SU-DHL-6 (cell line): Measurements from ENCODE around the gene MTFR1L.

ENCODE experiments used
- H2AFZ ChIP-seq: fragments of 200-600 bp; sonication (generic); 2 replicates; pipeline ENCODE4 v1.6.1; 2014; ENCODE audit warnings: low read depth, mild to moderate bottlenecking, moderate library complexity, mixed read lengths, antibody characterized with exemption, low read length; ENCODE audit not compliant: severe bottlenecking
- H3F3A ChIP-seq: fragments of 200-600 bp; shearing (Covaris generic); 2 replicates; pipeline ENCODE4 v1.6.0; 2016; ENCODE audit warnings: antibody characterized with exemption, mild to moderate bottlenecking; ENCODE audit not compliant: insufficient read depth
- H3K27ac ChIP-seq: fragments of 200-600 bp; sonication (generic); 2 replicates; pipeline ENCODE4 v1.5.1; 2016; ENCODE audit warnings: low read depth, mild to moderate bottlenecking, low read length, moderate library complexity, mixed read lengths
- H3K27me3 ChIP-seq: fragments of 200-600 bp; sonication (generic), shearing (Covaris generic); 2 replicates; pipeline ENCODE4 v1.6.0; 2014; ENCODE audit warnings: mild to moderate bottlenecking, low read length
- H3K36me3 ChIP-seq: fragments of 200-600 bp; sonication (generic); 2 replicates; pipeline ENCODE4 v1.6.1; 2014; ENCODE audit warnings: mild to moderate bottlenecking, low read length, mixed read lengths
- H3K4me2 ChIP-seq: fragments of 300-600, 200-600 bp; shearing (Covaris generic), sonication (generic); 2 replicates; pipeline ENCODE4 v1.6.0; 2014; ENCODE audit warnings: low read length, low read depth, mild to moderate bottlenecking; ENCODE audit not compliant: poor library complexity, severe bottlenecking
- H3K4me3 ChIP-seq: fragments of 200-600 bp; sonication (generic); 2 replicates; pipeline ENCODE4 v1.5.1; 2014; ENCODE audit warnings: antibody characterized with exemption, low read length, mild to moderate bottlenecking, mixed read lengths; ENCODE audit not compliant: insufficient read depth, poor library complexity, severe bottlenecking
- H3K79me2 ChIP-seq: fragments of 200-600 bp; sonication (generic); 2 replicates; pipeline ENCODE4 v1.6.1; 2014; ENCODE audit warnings: mild to moderate bottlenecking, low read length, moderate library complexity; ENCODE audit not compliant: insufficient read depth
- H3K9ac ChIP-seq: fragments of 200-600 bp; sonication (generic); 2 replicates; pipeline ENCODE4 v1.7.0; 2014; ENCODE audit warnings: mild to moderate bottlenecking, low read length
- H3K9me2 ChIP-seq: fragments of 200-600 bp; sonication (generic); replicated peaks from 2 replicates; pipeline ENCODE4 v1.6.1; 2014; ENCODE audit warnings: low read length; ENCODE audit not compliant: insufficient read depth
- H3K9me3 ChIP-seq: fragments of 200-600 bp; sonication (generic); 2 replicates; pipeline ENCODE4 v1.6.1; 2014; ENCODE audit warnings: low read length, mixed read lengths; ENCODE audit not compliant: insufficient read depth
- H4K20me1 ChIP-seq: fragments of 200-600 bp; sonication (generic); 2 replicates; pipeline ENCODE4 v1.6.1; 2014; ENCODE audit warnings: low read depth, mild to moderate bottlenecking, antibody characterized with exemption, low read length, moderate library complexity, mixed read lengths
- EZH2phosphoT487 ChIP-seq: fragments of 200-600 bp; sonication (generic), shearing (Covaris generic); conservative IDR thresholded peaks from 2 replicates; pipeline ENCODE4 v1.6.1; 2018; ENCODE audit warnings: mild to moderate bottlenecking, antibody characterized with exemption, low read length, moderate library complexity, mixed read lengths
- TF ChIP-seq, protein P1 (sequence below): fragments of 200-600 bp; sonication (generic); IDR thresholded peaks from one replicate; pipeline ENCODE4 v1.5.1; 2017; ENCODE audit warnings: antibody characterized with exemption, mild to moderate bottlenecking, low read length, moderate library complexity; ENCODE audit not compliant: insufficient read depth, poor library complexity, severe bottlenecking

Gene MTFR1L

DNA sequence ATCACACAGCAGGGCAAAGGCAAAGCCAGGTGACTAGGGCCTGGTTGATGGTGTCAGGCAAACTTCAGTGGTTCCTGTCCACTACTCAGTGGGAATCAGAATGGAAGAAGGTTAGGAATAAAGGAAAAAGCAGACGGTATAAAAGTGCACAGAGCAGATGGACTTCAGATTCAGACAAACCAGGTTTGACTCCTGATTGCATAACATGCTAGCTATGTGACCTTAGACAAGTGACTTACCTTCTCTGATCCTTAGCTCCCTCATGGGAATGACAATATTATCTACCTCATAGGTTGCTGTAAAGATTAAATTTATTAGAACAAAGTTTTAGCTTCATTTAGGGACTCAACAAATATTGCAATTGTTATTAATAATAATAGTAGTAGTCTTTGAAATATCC lies 50.9 kb downstream of the MTFR1L start:
- Histone ChIP-seq H4K20me1 (no peaks in the 10 kb centered on the region), H3K9me2 (no peaks in the 10 kb centered on the region), H3K27me3 (no peaks in the 10 kb centered on the region), H3K79me2 (no peaks in the 10 kb centered on the region), H3F3A (no peaks in the 10 kb centered on the region), H3K9me3 (no peaks in the 10 kb centered on the region), H3K4me3 (no peak overlapping the region), H3K27ac (no peak overlapping the region), H3K36me3 (no peaks in the 10 kb centered on the region), H2AFZ (no peak overlapping the region), H3K4me2 (no peak overlapping the region), H3K9ac (no peak overlapping the region)
- TF ChIP-seq, protein P1, sequence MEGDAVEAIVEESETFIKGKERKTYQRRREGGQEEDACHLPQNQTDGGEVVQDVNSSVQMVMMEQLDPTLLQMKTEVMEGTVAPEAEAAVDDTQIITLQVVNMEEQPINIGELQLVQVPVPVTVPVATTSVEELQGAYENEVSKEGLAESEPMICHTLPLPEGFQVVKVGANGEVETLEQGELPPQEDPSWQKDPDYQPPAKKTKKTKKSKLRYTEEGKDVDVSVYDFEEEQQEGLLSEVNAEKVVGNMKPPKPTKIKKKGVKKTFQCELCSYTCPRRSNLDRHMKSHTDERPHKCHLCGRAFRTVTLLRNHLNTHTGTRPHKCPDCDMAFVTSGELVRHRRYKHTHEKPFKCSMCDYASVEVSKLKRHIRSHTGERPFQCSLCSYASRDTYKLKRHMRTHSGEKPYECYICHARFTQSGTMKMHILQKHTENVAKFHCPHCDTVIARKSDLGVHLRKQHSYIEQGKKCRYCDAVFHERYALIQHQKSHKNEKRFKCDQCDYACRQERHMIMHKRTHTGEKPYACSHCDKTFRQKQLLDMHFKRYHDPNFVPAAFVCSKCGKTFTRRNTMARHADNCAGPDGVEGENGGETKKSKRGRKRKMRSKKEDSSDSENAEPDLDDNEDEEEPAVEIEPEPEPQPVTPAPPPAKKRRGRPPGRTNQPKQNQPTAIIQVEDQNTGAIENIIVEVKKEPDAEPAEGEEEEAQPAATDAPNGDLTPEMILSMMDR = no peak
- TF ChIP-seq EZH2phosphoT487 = no peak

DNA sequence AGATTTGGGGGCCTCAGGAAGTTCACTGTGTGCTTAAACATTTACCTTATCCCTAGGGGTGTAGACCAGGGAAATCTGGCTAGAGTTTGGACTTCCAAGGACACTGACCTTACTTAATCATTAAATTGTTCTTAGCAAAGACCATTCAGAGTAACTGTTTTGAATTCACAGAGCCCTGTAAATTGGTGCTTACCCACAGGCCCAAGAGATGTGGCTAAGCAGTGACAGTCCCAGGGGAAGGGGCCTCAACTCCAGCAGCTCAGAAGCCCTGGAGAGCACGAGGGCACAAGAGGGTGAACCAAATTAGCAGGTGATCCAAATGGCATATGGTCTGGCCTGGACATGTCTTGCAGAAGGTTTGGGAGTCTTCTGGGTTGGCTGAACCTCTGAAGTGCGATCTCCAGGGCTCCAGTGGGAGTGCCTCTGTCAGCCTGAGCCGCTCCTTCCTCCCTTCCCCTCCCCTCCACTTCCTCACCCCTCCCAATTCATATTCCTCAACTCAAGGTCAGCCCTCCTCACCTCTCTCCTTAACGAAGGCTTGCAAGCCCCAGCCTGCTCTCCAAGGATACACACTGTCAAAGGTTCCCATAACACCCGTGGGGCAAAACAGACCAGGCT lies 51.4 kb downstream of the MTFR1L start:
- Histone ChIP-seq H2AFZ (no peak overlapping the region), H3K27ac (no peak overlapping the region), H3K9ac (no peak overlapping the region), H3K9me2 (no peaks in the 10 kb centered on the region), H4K20me1 (no peaks in the 10 kb centered on the region), H3K9me3 (no peaks in the 10 kb centered on the region), H3K4me2 (no peak overlapping the region), H3K79me2 (no peaks in the 10 kb centered on the region), H3K36me3 (no peaks in the 10 kb centered on the region), H3K4me3 (no peak overlapping the region), H3F3A (no peaks in the 10 kb centered on the region), H3K27me3 (no peaks in the 10 kb centered on the region)
- no peak for TF ChIP-seq EZH2phosphoT487
- TF ChIP-seq, protein P1 = no peak

DNA sequence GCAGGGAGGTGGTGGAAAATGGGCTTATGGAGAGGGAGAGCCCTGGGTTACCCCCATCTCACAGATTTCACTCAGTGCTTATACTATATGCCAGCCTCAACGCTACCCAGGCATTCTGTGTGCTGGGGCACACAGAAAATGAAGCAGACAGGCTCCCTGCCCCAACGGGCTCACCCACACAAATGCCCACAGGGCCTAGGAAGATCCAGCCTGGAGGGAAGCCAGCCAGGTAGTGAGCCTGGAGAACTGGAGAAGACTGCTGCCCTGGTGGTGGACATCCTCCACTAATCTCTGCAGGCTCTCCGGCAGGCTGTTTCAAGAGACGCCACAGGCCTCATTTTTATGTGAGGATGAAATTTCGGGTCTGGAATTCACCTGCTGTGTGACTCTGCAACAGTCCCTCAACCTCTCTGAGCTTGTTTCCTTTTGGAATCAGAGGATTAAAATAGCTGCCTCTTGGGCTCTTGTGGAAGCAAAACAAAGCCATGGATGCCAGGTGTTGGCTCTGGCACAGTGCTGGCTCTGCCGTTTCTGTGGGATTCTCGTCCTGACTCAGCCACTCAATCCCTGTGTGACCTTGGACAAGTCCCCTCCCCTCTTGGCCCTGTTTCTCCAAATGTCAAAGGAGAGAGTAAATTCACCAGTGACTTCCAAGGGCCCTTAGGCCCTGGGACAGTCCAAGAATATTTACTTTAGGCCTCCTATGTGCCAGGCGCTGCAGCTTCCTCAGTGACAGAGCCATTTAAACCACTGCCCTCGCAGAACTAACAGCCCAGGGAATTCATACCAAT lies 52.1 kb downstream of the MTFR1L start:
- no peaks in the 10 kb centered on the region for H3K9me2 ChIP-seq
- no peaks in the 10 kb centered on the region for H3K36me3 ChIP-seq
- no peaks in the 10 kb centered on the region for H3K79me2 ChIP-seq
- H4K20me1 ChIP-seq = no peaks in the 10 kb centered on the region
- H3K9ac ChIP-seq = no peak overlapping the region
- no peak overlapping the region for H3K4me2 ChIP-seq
- H3K9me3 ChIP-seq = no peaks in the 10 kb centered on the region
- no peak overlapping the region for H2AFZ ChIP-seq
- H3K27me3 ChIP-seq = no peaks in the 10 kb centered on the region
- H3K4me3 ChIP-seq = no peak overlapping the region
- no peak overlapping the region for H3K27ac ChIP-seq
- TF ChIP-seq, protein P1 = no peak
- no peak for TF ChIP-seq EZH2phosphoT487
- H3F3A ChIP-seq = no peaks in the 10 kb centered on the region
